OCI-LY1 (cell line): ENCODE data around the gene CEBPB.

Source experiments
- CTCF ChIP-seq: fragments of 200-600 bp; sonication (generic), shearing (Covaris generic); IDR thresholded peaks from 2 replicates; pipeline ENCODE4 v1.5.1; 2017; ENCODE audit warnings: mild to moderate bottlenecking, antibody characterized with exemption, low read length, moderate library complexity, mixed read lengths
- EZH2 ChIP-seq: fragments of 200-600 bp; sonication (generic), shearing (Covaris generic); IDR thresholded peaks from 2 replicates; pipeline ENCODE4 v1.8.0; 2017; ENCODE audit warnings: borderline replicate concordance, mixed run types, mild to moderate bottlenecking, antibody characterized with exemption, low read length, moderate library complexity, mixed read lengths

GRCh38 chr20:50172347-50173013, 18.1 kb upstream of the CEBPB start:
- no peak for TF ChIP-seq EZH2
- no peak for TF ChIP-seq CTCF
